GM03348 (cell line): ENCODE results near the gene CD44.

ENCODE experiments used
- DNase-seq: peaks from one replicate; pipeline ENCODE4 v3.0.0; 2012; ENCODE audit warnings: low spot score

Gene CD44

GRCh38 chr11:35158701-35159510 lies 19.9 kb downstream of the CD44 start:
- peak; percentile 36 for DNase-seq

GRCh38 chr11:35160246-35160824 lies 21.4 kb downstream of the CD44 start:
- DNase-seq, result no peak

- DNase-seq, result no peak
Observed at GRCh38 chr11:35160902-35161597, 22.1 kb downstream of the CD44 start.

GRCh38 chr11:35162745-35163144 lies 23.8 kb downstream of the CD44 start:
- no peak for DNase-seq

GRCh38 chr11:35163209-35163608 lies 24.2 kb downstream of the CD44 start:
- no peak for DNase-seq

GRCh38 chr11:35163702-35164496 lies 24.9 kb downstream of the CD44 start:
- no peak for DNase-seq

GRCh38 chr11:35165030-35165422 lies 26.1 kb downstream of the CD44 start:
- no peak for DNase-seq

- DNase-seq, result peak; percentile 51
Observed at GRCh38 chr11:35165423-35166368, 26.7 kb downstream of the CD44 start.

GRCh38 chr11:35166369-35167360 lies 27.7 kb downstream of the CD44 start:
- peak; percentile 80 for DNase-seq

GRCh38 chr11:35167426-35167954 lies 28.5 kb downstream of the CD44 start:
- DNase-seq, result peak; percentile 40

GRCh38 chr11:35168671-35169070 lies 29.7 kb downstream of the CD44 start:
- DNase-seq, result no peak

GRCh38 chr11:35169112-35169511 lies 30.1 kb downstream of the CD44 start:
- DNase-seq, result no peak

GRCh38 chr11:35169754-35170153 lies 30.8 kb downstream of the CD44 start:
- DNase-seq, result no peak

GRCh38 chr11:35170503-35170902 lies 31.5 kb downstream of the CD44 start:
- no peak for DNase-seq

GRCh38 chr11:35171226-35171625 lies 32.3 kb downstream of the CD44 start:
- no peak for DNase-seq

- no peak for DNase-seq
Observed at GRCh38 chr11:35173011-35173511, 34.1 kb downstream of the CD44 start.

GRCh38 chr11:35173616-35174566 lies 34.9 kb downstream of the CD44 start:
- no peak for DNase-seq

GRCh38 chr11:35174666-35175065 lies 35.7 kb downstream of the CD44 start:
- DNase-seq, result no peak
